ENCODE measurements around the gene PSMF1. TPM values are rescaled to one million over a fixed set of nuclear protein-coding genes. Genes with fewer than 3 reads are reported as not detected.

PSMF1 gene
- total RNA-seq, 1 experiment from 2014 or later, result 90.8 TPM

GRCh38 chr20:1173698-1174097 lies 55.3 kb downstream of the PSMF1 start:
- Histone ChIP-seq H2BK15ac (ENCODE audit: low read depth, low read length) (no peak overlapping the region), H3K27me3 (ENCODE audit: insufficient read depth, low read length) (no peaks in the 10 kb centered on the region), H3K4me2 (ENCODE audit: insufficient read depth, insufficient read length, low read length) (no peak overlapping the region), H4K20me1 (ENCODE audit: control insufficient read depth, insufficient read depth, insufficient read length) (no peaks in the 10 kb centered on the region), H2AK5ac (ENCODE audit: insufficient read length, low read length) (no peak overlapping the region), H2BK5ac (ENCODE audit: insufficient read length, low read length) (no peak overlapping the region), H2AFZ (ENCODE audit: low read length) (no peak overlapping the region), H3K56ac (ENCODE audit: insufficient read length, low read depth, low read length) (no peak overlapping the region), H3T11ph (ENCODE audit: low read length) (no peak overlapping the region), H2BK12ac (ENCODE audit: insufficient read length, low read depth, low read length) (no peak overlapping the region), H4K8ac (replicated peaks; ENCODE audit: insufficient read length, low read depth, low read length) (no peak overlapping the region), H3K4me1 (ENCODE audit: insufficient read depth, low read length) (no peaks in the 10 kb centered on the region), H3K27ac (ENCODE audit: insufficient read length, low read depth, low read length) (no peak overlapping the region), H3K18ac (ENCODE audit: insufficient read length, low read depth, low read length) (no peak overlapping the region), H3K4ac (ENCODE audit: low read depth, low read length) (no peak overlapping the region), H4K91ac (ENCODE audit: insufficient read length, low read depth, low read length) (no peak overlapping the region), H3K9ac (ENCODE audit: extremely low read depth, insufficient read length, low read length) (no peak overlapping the region), H2BK120ac (ENCODE audit: low read depth, low read length, poor library complexity, severe bottlenecking) (no peak overlapping the region), H3K9me3 (ENCODE audit: control insufficient read depth, low read depth, low read length) (no peaks in the 10 kb centered on the region), H3K23me2 (ENCODE audit: insufficient read length, low read depth, low read length, poor library complexity, severe bottlenecking) (no peaks in the 10 kb centered on the region), H3K23ac (ENCODE audit: insufficient read length, low read depth, low read length) (no peak overlapping the region), H3K79me2 (ENCODE audit: insufficient read depth, low read length) (no peaks in the 10 kb centered on the region), H2BK20ac (ENCODE audit: low read depth, low read length, poor library complexity, severe bottlenecking) (no peak overlapping the region), H3K14ac (ENCODE audit: insufficient read depth, low read length) (no peak overlapping the region), H3K79me1 (ENCODE audit: insufficient read depth, low read depth, low read length, poor library complexity, severe bottlenecking) (no peaks in the 10 kb centered on the region), H4K5ac (ENCODE audit: insufficient read length, low read depth, low read length) (no peak overlapping the region)
- TF ChIP-seq CTCF (conservative IDR thresholded peaks at IDR 0.05), result no peak
- H3K4me3 Mint-ChIP-seq, result no peak overlapping the region
- H3K4me1 Mint-ChIP-seq, result peaks cover 0 to 6% of the 10 kb centered on the region in 2 experiments; a peak in 1 of 4 replicates
- H3K27ac Mint-ChIP-seq, result peak overlapping the region in 1 of 3 experiments; percentile 0; a peak in 1 of 7 replicates
- DNase-seq, result no peak
- H3K9me3 Mint-ChIP-seq, result no peaks in the 10 kb centered on the region; a peak in 1 of 5 replicates
- H3K36me3 Mint-ChIP-seq (ENCODE audit: insufficient read depth in 1 of 3, low read depth in 3 of 3), result peaks cover 7 to 32% (median 16%) of the 10 kb centered on the region in 3 experiments; a peak in 6 of 7 replicates
- no CpG with 5 or more reads among the region's 4 CpGs for WGBS (ENCODE audit: extremely low coverage, insufficient read length, low lambda C conversion rate)
- no peaks in the 10 kb centered on the region for H3K27me3 Mint-ChIP-seq (ENCODE audit: low read depth)
